ENCODE measurements around the gene RAD51B. TPM values are rescaled to one million over a fixed set of nuclear protein-coding genes. Genes with fewer than 3 reads are reported as not detected.

RAD51B gene
- total and polyA plus RNA-seq, 2 of the 13 experiments (the other 11 are each of a cell fraction or from before 2014, with no cell fraction given) = 7.0 to 9.5 TPM

- Histone ChIP-seq H3K79me2 (ENCODE audit: insufficient read depth, low read length) (no peaks in the 10 kb centered on the region), H3K9ac (ENCODE audit: insufficient read depth, low read depth, low read length) (no peak overlapping the region), H3K36me3 (replicated peaks in 1 of 2; ENCODE audit: control insufficient read depth in 1 of 2, insufficient read depth in 2 of 2, low read length in 2 of 2) (no peaks in the 10 kb centered on the region), H3K4me3 (replicated peaks in 1 of 3; ENCODE audit: insufficient read depth in 1 of 3, low read depth in 2 of 3, low read length in 3 of 3) (no peak overlapping the region), H3K27me3 (ENCODE audit: control insufficient read depth in 1 of 2, insufficient read depth in 2 of 2, low read length in 2 of 2) (no peaks in the 10 kb centered on the region), H2AFZ (ENCODE audit: low read length) (no peak overlapping the region), H3K4me2 (ENCODE audit: low read depth, low read length) (no peak overlapping the region), H3K9me3 (ENCODE audit: low read length) (no peaks in the 10 kb centered on the region), H3K4me1 (ENCODE audit: insufficient read depth, low read length) (0 out of 2 replicates have a peak, but pooled peaks cover 12% of the 10 kb centered on the region), H4K20me1 (ENCODE audit: insufficient read depth, low read length) (no peaks in the 10 kb centered on the region), H3K27ac (ENCODE audit: extremely low read length, insufficient read depth, low read length) (no peak overlapping the region)
- ATAC-seq (no peak), DNase-seq (ENCODE audit: low spot score) (no peak), FAIRE-seq (no peak)
- 88% methylated on average over 2 of the region's 2 CpGs for WGBS (ENCODE audit: low lambda C conversion rate)
- in situ Hi-C loops (cut with HindIII; ENCODE audit: extremely low pct_ligation_motif_present, low pct_unique_long_range_greater_than_20kb) = no loop called here
- ChIA-PET CTCF (ENCODE audit: low intra/inter-chr PET ratio, low total read pairs) (no interaction called here), POLR2A (no interaction called here)
- no TSS peak for BruUV-seq (replicated peaks)
- intact Hi-C loops (cut with micrococcal nuclease; ENCODE audit: unreplicated experiment) = no loop called here
- TF ChIP-seq ZNF704 (CRISPR knock-in tag; IDR thresholded peaks at IDR 0.05; ENCODE audit: borderline replicate concordance) (no peak), ATF4 (CRISPR knock-in tag; IDR thresholded peaks at IDR 0.05) (no peak), ZNF878 (CRISPR knock-in tag; IDR thresholded peaks at IDR 0.05) (no peak), ZSCAN29 (CRISPR knock-in tag; conservative IDR thresholded peaks at IDR 0.05) (no peak), PCBP2 (optimal IDR thresholded peaks at IDR 0.05; ENCODE audit: low read depth, low read length, poor library complexity, severe bottlenecking) (no peak), FOXA1 (IDR thresholded peaks at IDR 0.05) (no peak), FOXA1 (CRISPR knock-in tag; IDR thresholded peaks at IDR 0.05) (no peak), HES4 (CRISPR knock-in tag; IDR thresholded peaks at IDR 0.05; ENCODE audit: borderline replicate concordance) (no peak), DPF2 (CRISPR knock-in tag; IDR thresholded peaks at IDR 0.05; ENCODE audit: borderline replicate concordance, low read depth) (no peak), ZNF446 (CRISPR knock-in tag; IDR thresholded peaks at IDR 0.05) (no peak), ZNF75D (CRISPR knock-in tag; IDR thresholded peaks at IDR 0.05; ENCODE audit: borderline replicate concordance) (no peak), SRSF4 (IDR thresholded peaks at IDR 0.05; ENCODE audit: low read depth, low read length, poor library complexity, severe bottlenecking) (no peak), ZNF33A (CRISPR knock-in tag; IDR thresholded peaks at IDR 0.05; ENCODE audit: borderline replicate concordance) (no peak), GABPA (IDR thresholded peaks at IDR 0.05; ENCODE audit: low read depth, low read length) (no peak), GABPA (CRISPR knock-in tag; IDR thresholded peaks at IDR 0.05; ENCODE audit: low read depth) (no peak), ZNF124 (CRISPR knock-in tag; IDR thresholded peaks at IDR 0.05) (no peak), ZNF530 (CRISPR knock-in tag; IDR thresholded peaks at IDR 0.05; ENCODE audit: low read depth) (no peak), ZNF276 (CRISPR knock-in tag; IDR thresholded peaks at IDR 0.05; ENCODE audit: low read depth) (no peak), ZNF598 (CRISPR knock-in tag; IDR thresholded peaks at IDR 0.05; ENCODE audit: borderline replicate concordance) (no peak), TAF15 (IDR thresholded peaks at IDR 0.05; ENCODE audit: low read depth, low read length, poor library complexity, severe bottlenecking) (no peak), LBX2 (CRISPR knock-in tag; IDR thresholded peaks at IDR 0.05; ENCODE audit: borderline replicate concordance) (no peak)
These were observed 450.8 kb downstream of the RAD51B start for GRCh38 chr14:68270342-68270741.

Data from HepG2 (cell line).